Coronary artery (tissue), 2 donors: ENCODE measurements around the gene DPT.

Experiments
- DNase-seq: peaks from one replicate; pipeline ENCODE4 v3.0.0-alpha.2; 2017; ENCODE audit warnings: low spot score
- H3K27ac ChIP-seq, 2 donors: fragments of 200-600 bp; sonication (generic); one replicate each; pipeline ENCODE4 v1.5.1; 2016 to 2019
- H3K4me3 ChIP-seq: fragments of 200-600 bp; sonication (generic); 2 replicates; pipeline ENCODE4 v1.5.1; 2016; ENCODE audit warnings: mild to moderate bottlenecking, moderate library complexity
- CTCF ChIP-seq: fragments of 200-600 bp; sonication (generic); IDR thresholded peaks from one replicate; pipeline ENCODE4 v1.5.1; 2019; ENCODE audit warnings: antibody characterized with exemption

Gene DPT

GRCh38 chr1:168687816-168688215 is 41.2 kb downstream of the DPT start:
- no peak overlapping the region for H3K27ac ChIP-seq

GRCh38 chr1:168686666-168687065 is 42.3 kb downstream of the DPT start:
- Histone ChIP-seq H3K27ac (no peak overlapping the region), H3K4me3 (no peak overlapping the region)
- TF ChIP-seq CTCF, result no peak
- DNase-seq, result no peak

More at GRCh38 chr1:168687816-168688215, 41.2 kb downstream of the DPT start:
- H3K4me3 ChIP-seq, result no peak overlapping the region
- DNase-seq, result no peak
- no peak for TF ChIP-seq CTCF

- Histone ChIP-seq H3K27ac (no peak overlapping the region), H3K4me3 (no peak overlapping the region)
- TF ChIP-seq CTCF, result no peak
- DNase-seq, result no peak
Measured at GRCh38 chr1:168683871-168684270, 45.1 kb downstream of the DPT start.

- no peak for TF ChIP-seq CTCF
- no peak for DNase-seq
- Histone ChIP-seq H3K27ac (no peak overlapping the region), H3K4me3 (no peak overlapping the region)
Measured at GRCh38 chr1:168676861-168677260, 52.1 kb downstream of the DPT start.

GRCh38 chr1:168676029-168676812 is 52.8 kb downstream of the DPT start:
- TF ChIP-seq CTCF, result no peak
- Histone ChIP-seq H3K27ac (no peak overlapping the region), H3K4me3 (no peak overlapping the region)
- DNase-seq, result no peak

GRCh38 chr1:168673974-168674683 is 54.9 kb downstream of the DPT start:
- no peak overlapping the region for H3K4me3 ChIP-seq
- no peak overlapping the region for H3K27ac ChIP-seq
- DNase-seq, result no peak
- TF ChIP-seq CTCF, result no peak

GRCh38 chr1:168672278-168672677 is 56.7 kb downstream of the DPT start:
- no peak for DNase-seq
- no peak overlapping the region for H3K4me3 ChIP-seq
- TF ChIP-seq CTCF, result no peak
- H3K27ac ChIP-seq, result no peak overlapping the region
